BLaER1 treated with 17β-estradiol and CSF1 and Interleukin-3, amounts not matched to agents 10 nM and 100 nM (cell line): ENCODE results near the gene RPL29.

ENCODE experiments used
- H3K27ac ChIP-seq, 11 experiments: shearing (Covaris generic); formaldehyde crosslinking; 2 replicates each; pipeline ENCODE4 v1.8.1; 2022
- H3K27me3 ChIP-seq, 11 experiments: shearing (Covaris generic); formaldehyde crosslinking; 2 replicates each; pipeline ENCODE4 v1.8.1; 2022
- H3K36me3 ChIP-seq, 11 experiments: shearing (Covaris generic); formaldehyde crosslinking; 2 replicates each; pipeline ENCODE4 v1.8.1; 2022
- H3K4me1 ChIP-seq, 10 experiments: shearing (Covaris generic); formaldehyde crosslinking; 2 replicates each; pipeline ENCODE4 v1.8.1; 2022
- H3K4me2 ChIP-seq, 11 experiments: shearing (Covaris generic); formaldehyde crosslinking; 2 replicates each; pipeline ENCODE4 v1.8.1; 2022
- H3K4me3 ChIP-seq, 10 experiments: shearing (Covaris generic); formaldehyde crosslinking; 2 replicates each; pipeline ENCODE4 v1.8.1; 2022
- H3K9ac ChIP-seq, 11 experiments: shearing (Covaris generic); formaldehyde crosslinking; 2 replicates each; pipeline ENCODE4 v1.8.1; 2022
- H3K9me3 ChIP-seq, 11 experiments: shearing (Covaris generic); formaldehyde crosslinking; replicated peaks in 1 of 11; 2 replicates each; pipeline ENCODE4 v1.8.1; 2022
- H4K20me1 ChIP-seq, 11 experiments: shearing (Covaris generic); formaldehyde crosslinking; 2 replicates each; pipeline ENCODE4 v1.8.1; 2022
- Cebpa-rat ChIP-seq, 11 experiments: shearing (Covaris generic); IDR thresholded peaks; 2 replicates each; pipeline ENCODE4 v1.8.1; 2022

The RPL29 gene

DNA sequence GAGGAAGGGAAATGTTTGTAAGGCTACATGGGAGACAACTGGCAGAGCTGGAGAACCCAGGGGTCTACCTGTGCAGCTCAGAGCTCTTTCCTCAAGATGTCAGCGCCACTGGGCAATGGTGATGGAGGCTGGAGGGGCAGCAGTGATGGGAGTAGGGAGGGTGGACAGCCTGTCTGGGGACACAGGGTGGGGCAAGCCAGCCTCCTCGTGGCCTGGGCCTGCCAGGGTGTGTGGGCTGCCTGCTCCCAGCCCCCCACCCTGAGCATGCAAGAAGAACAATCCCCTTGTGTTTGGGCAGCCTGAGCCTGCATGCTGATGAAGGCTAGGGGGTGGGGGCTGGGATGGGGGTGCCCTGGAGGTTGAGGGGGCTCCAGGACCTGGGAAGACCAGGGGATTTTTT lies 29.7 kb downstream of the RPL29 start:
- Histone ChIP-seq H3K4me3 (peak overlapping the region in 6 of 10 experiments; percentile 67 to 79 (median 73); a peak in 5 of 20 replicates), H3K9me3 (no peaks in the 10 kb centered on the region), H3K36me3 (peaks cover 0 to 28% (median 2%) of the 10 kb centered on the region in 11 experiments; a peak in 11 of 22 replicates), H3K27ac (peak overlapping the region in 1 of 11 experiments; percentile 94; a peak in 2 of 22 replicates), H3K27me3 (no peaks in the 10 kb centered on the region), H3K4me1 (peaks cover 41 to 91% (median 73%) of the 10 kb centered on the region in 10 experiments), H3K9ac (peak overlapping the region in 6 of 11 experiments; percentile 86 to 95 (median 90); a peak in 10 of 22 replicates), H3K4me2 (peak overlapping the region; percentile 76 to 99 (median 97)), H4K20me1 (peaks cover 0 to 58% (median 25%) of the 10 kb centered on the region in 11 experiments; a peak in 15 of 22 replicates)
- no peak for TF ChIP-seq Cebpa-rat (IDR thresholded peaks at IDR 0.05)

DNA sequence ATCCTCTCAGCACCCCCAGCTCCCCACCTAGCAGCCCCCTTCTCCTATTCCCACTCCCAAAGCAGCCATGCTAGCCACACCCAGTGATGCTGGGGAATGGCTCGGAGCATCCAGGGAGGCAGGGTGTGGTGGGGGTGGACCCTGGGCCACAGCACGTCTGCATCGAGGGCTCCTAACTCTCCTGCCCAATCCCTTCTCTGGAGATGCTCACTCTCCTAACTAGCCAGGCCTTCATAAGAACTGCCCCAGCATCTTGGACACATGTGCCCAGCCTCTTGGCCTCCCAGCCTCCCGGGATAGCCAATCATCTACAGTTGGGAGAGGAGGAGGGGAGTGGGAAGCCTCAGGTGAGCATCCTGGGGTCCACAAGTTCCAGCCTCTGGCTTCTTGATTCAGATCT lies 31.2 kb downstream of the RPL29 start:
- H3K9ac ChIP-seq: peak overlapping the region in 1 of 11 experiments; percentile 16; a peak in 1 of 22 replicates
- H3K4me1 ChIP-seq: peaks cover 30 to 76% (median 58%) of the 10 kb centered on the region in 10 experiments
- no peak overlapping the region for H3K4me3 ChIP-seq
- peak overlapping the region in 9 of 11 experiments; percentile 15 to 99 (median 93); a peak in 11 of 22 replicates for H3K4me2 ChIP-seq
- H3K9me3 ChIP-seq: no peaks in the 10 kb centered on the region
- H3K36me3 ChIP-seq: peaks cover 7 to 29% (median 15%) of the 10 kb centered on the region in 11 experiments; a peak in 21 of 22 replicates
- no peak overlapping the region for H3K27ac ChIP-seq
- peaks cover 0 to 56% (median 11%) of the 10 kb centered on the region in 11 experiments; a peak in 15 of 22 replicates for H4K20me1 ChIP-seq
- no peaks in the 10 kb centered on the region for H3K27me3 ChIP-seq
- TF ChIP-seq Cebpa-rat (IDR thresholded peaks at IDR 0.05): no peak

DNA sequence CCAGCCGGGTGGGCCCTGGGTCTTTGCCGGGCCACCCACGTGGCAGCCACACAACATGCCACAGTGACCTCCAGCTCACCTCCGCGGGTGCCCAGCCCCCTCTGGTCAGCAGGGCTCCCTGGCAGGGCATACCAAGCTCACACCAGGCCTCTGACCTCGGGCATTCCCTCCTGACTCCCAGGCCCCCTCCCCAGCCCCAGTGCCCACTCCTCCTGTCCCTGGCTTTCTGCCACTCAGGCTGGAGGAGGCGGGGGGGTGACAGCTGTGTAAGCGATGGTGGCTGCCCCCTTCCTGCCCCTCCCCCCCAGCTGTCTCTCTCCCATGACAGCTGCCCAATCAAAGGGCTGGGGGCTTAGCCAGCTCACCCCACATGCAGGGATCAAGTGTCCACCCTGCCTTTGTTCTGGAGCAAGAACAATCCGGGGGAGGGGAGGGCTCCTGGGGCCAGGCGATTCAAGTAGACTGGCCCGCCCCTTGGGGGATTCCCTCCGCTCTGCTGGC lies 31.7 kb downstream of the RPL29 start:
- Histone ChIP-seq H3K27me3 (no peaks in the 10 kb centered on the region), H3K4me2 (peak overlapping the region in 6 of 11 experiments; percentile 93 to 99 (median 96); a peak in 7 of 22 replicates), H3K9ac (no peak overlapping the region), H3K27ac (no peak overlapping the region), H3K4me3 (no peak overlapping the region), H3K4me1 (peaks cover 25 to 71% (median 52%) of the 10 kb centered on the region in 10 experiments), H4K20me1 (peaks cover 0 to 51% (median 9%) of the 10 kb centered on the region in 11 experiments; a peak in 13 of 22 replicates), H3K9me3 (no peaks in the 10 kb centered on the region), H3K36me3 (peaks cover 8 to 30% (median 21%) of the 10 kb centered on the region in 11 experiments)
- TF ChIP-seq Cebpa-rat (IDR thresholded peaks at IDR 0.05): no peak

- Histone ChIP-seq H3K4me1 (peaks cover 18 to 63% (median 44%) of the 10 kb centered on the region in 10 experiments), H3K36me3 (peaks cover 8 to 40% (median 30%) of the 10 kb centered on the region in 11 experiments), H3K27ac (no peak overlapping the region), H3K9ac (0 out of 22 replicates have a peak overlapping the region, but pooled peaks of 2 of the 11 experiments have one; percentile 20 to 23), H3K9me3 (no peaks in the 10 kb centered on the region), H4K20me1 (peaks cover 0 to 44% (median 8%) of the 10 kb centered on the region in 11 experiments; a peak in 9 of 22 replicates), H3K4me3 (no peak overlapping the region), H3K4me2 (peak overlapping the region in 2 of 11 experiments; percentile 10 to 20; a peak in 1 of 22 replicates), H3K27me3 (peaks cover 0 to under 1% (median 0%) of the 10 kb centered on the region in 11 experiments; a peak in 1 of 22 replicates)
- TF ChIP-seq Cebpa-rat (IDR thresholded peaks at IDR 0.05): no peak
Measured at GRCh38 chr3:51962854-51963530, 32.7 kb downstream of the RPL29 start.

- Histone ChIP-seq H4K20me1 (peaks cover 0 to 53% (median 10%) of the 10 kb centered on the region in 11 experiments; a peak in 13 of 22 replicates), H3K4me1 (peaks cover 28 to 70% (median 47%) of the 10 kb centered on the region in 10 experiments), H3K36me3 (peaks cover 8 to 50% (median 37%) of the 10 kb centered on the region in 11 experiments), H3K9ac (peak overlapping the region in 1 of 11 experiments; percentile 18; a peak in 1 of 22 replicates), H3K4me2 (peak overlapping the region in 3 of 11 experiments; percentile 3 to 21 (median 19); a peak in 2 of 22 replicates), H3K9me3 (no peaks in the 10 kb centered on the region), H3K27me3 (peaks cover 5 to 11% (median 8%) of the 10 kb centered on the region in 11 experiments), H3K4me3 (no peak overlapping the region), H3K27ac (no peak overlapping the region)
- no peak for TF ChIP-seq Cebpa-rat (IDR thresholded peaks at IDR 0.05)
Measured at GRCh38 chr3:51961602-51962569, 33.8 kb downstream of the RPL29 start.

GRCh38 chr3:51961011-51961410 lies 34.7 kb downstream of the RPL29 start:
- TF ChIP-seq Cebpa-rat (IDR thresholded peaks at IDR 0.05): no peak
- peaks cover 14 to 20% (median 17%) of the 10 kb centered on the region in 11 experiments for H3K27me3 ChIP-seq
- no peak overlapping the region for H3K4me3 ChIP-seq
- H4K20me1 ChIP-seq: peaks cover 0 to 62% (median 18%) of the 10 kb centered on the region in 11 experiments; a peak in 15 of 22 replicates
- no peak overlapping the region for H3K27ac ChIP-seq
- H3K36me3 ChIP-seq: peaks cover 8 to 53% (median 38%) of the 10 kb centered on the region in 11 experiments
- H3K9me3 ChIP-seq: no peaks in the 10 kb centered on the region
- no peak overlapping the region for H3K9ac ChIP-seq
- H3K4me1 ChIP-seq: peaks cover 28 to 70% (median 47%) of the 10 kb centered on the region in 10 experiments
- H3K4me2 ChIP-seq: no peak overlapping the region

DNA sequence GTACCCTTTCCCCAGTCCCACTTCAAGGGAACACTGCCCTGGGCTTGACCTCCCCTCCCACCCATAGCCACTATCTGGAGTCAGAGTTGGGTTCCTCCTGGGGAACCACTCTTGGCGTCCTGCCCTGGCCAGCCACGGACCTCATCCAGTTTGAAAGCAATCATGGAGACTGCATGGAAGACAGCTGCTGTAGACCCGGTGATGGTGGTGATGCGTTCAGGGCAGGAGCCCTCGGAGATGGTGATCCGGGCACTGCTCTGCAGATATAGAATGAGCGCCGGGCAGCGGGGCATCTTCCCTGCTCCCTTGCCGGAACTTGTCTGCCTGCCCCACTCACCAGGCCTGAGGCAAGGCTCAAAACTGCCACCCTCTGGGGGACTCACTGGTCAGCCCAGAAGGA lies 35.3 kb downstream of the RPL29 start:
- Histone ChIP-seq H3K9ac (no peak overlapping the region), H3K4me2 (no peak overlapping the region), H3K27me3 (peaks cover 20 to 26% (median 23%) of the 10 kb centered on the region in 11 experiments), H3K4me1 (peaks cover 26 to 70% (median 47%) of the 10 kb centered on the region in 10 experiments), H3K9me3 (no peaks in the 10 kb centered on the region), H4K20me1 (peaks cover 0 to 68% (median 24%) of the 10 kb centered on the region in 11 experiments; a peak in 15 of 22 replicates), H3K36me3 (peaks cover 8 to 53% (median 38%) of the 10 kb centered on the region in 11 experiments), H3K27ac (no peak overlapping the region), H3K4me3 (no peak overlapping the region)
- no peak for TF ChIP-seq Cebpa-rat (IDR thresholded peaks at IDR 0.05)

DNA sequence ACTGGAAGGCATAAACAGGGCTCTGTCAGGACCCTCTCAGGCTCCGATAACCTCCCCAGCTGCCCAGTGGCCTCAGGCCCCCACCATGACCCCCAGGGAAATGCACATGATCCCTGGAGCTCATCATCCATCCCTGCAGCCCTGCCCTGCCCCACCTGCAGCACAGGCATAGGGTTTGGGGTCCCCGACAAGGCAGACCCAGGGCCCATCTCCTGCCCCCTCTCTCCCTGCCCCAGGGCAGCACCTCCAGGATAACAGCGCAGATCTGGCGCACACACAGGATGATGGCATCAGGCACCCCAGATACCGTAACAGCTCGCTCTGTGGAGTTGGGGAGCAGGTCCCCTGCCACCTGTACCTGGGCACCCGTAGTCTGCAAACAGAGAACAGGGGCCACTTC lies 36.0 kb downstream of the RPL29 start:
- H3K4me3 ChIP-seq: no peak overlapping the region
- H3K9ac ChIP-seq: no peak overlapping the region
- TF ChIP-seq Cebpa-rat (IDR thresholded peaks at IDR 0.05): no peak
- H4K20me1 ChIP-seq: peaks cover 0 to 75% (median 26%) of the 10 kb centered on the region in 11 experiments; a peak in 15 of 22 replicates
- H3K36me3 ChIP-seq: peaks cover 8 to 48% (median 38%) of the 10 kb centered on the region in 11 experiments
- peaks cover 25 to 70% (median 45%) of the 10 kb centered on the region in 10 experiments for H3K4me1 ChIP-seq
- no peak overlapping the region for H3K27ac ChIP-seq
- peaks cover 27 to 33% (median 30%) of the 10 kb centered on the region in 11 experiments for H3K27me3 ChIP-seq
- H3K4me2 ChIP-seq: no peak overlapping the region
- no peaks in the 10 kb centered on the region for H3K9me3 ChIP-seq
